GM18861 (cell line): ENCODE results near the gene SCAF1.

Source experiments
- ATAC-seq: cut with Tn5 transposase; IDR thresholded peaks from one replicate; pipeline ENCODE4 v1.9.1; 2021; ENCODE audit not compliant: unreplicated experiment

The SCAF1 gene

GRCh38 chr19:49645592-49645991 is 3.6 kb downstream of the SCAF1 start:
- ATAC-seq = no peak

DNA sequence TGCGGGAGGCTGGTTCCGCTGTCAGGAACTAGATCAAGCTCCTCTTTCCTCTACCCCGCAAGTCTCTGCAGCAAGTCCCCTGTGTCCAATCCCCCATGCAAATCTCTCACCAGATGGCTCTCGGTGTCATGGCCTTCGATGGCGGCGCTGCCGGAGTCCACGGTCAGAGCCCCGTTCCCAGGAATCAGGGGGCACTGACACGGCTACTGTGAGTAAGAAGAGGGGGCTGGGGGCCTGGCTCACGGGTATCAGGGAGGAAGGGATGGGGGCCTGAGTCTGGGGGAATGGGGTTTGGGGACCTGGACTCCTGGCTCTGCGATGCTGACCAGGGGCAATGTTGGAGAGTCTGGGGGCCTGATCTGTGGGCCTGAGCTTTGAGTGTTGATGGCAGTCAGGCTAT is 4.0 kb downstream of the SCAF1 start:
- ATAC-seq = no peak

- ATAC-seq = no peak
Measured at GRCh38 chr19:49646586-49646985, 4.6 kb downstream of the SCAF1 start.

DNA sequence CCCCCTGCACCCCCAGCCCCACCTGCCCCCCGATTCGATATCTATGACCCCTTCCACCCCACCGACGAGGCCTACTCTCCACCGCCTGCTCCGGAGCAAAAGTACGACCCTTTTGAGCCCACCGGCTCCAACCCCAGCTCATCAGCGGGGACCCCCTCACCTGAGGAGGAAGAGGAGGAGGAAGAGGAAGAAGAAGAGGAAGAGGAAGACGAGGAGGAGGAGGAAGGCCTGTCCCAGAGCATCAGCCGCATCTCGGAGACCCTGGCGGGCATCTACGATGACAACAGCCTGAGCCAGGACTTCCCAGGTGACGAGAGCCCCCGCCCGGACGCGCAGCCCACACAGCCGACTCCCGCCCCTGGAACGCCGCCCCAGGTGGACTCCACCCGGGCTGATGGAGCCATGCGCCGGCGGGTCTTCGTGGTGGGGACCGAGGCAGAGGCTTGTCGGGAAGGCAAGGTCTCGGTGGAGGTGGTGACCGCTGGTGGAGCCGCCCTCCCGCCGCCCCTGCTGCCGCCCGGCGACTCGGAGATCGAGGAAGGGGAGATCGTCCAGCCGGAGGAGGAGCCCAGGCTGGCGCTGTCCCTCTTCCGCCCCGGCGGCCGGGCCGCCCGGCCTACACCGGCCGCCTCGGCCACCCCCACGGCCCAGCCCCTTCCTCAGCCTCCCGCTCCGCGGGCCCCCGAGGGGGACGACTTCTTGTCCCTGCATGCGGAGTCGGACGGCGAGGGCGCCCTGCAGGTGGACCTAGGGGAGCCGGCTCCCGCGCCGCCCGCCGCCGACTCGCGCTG is 9.2 kb downstream of the SCAF1 start:
- no peak for ATAC-seq

DNA sequence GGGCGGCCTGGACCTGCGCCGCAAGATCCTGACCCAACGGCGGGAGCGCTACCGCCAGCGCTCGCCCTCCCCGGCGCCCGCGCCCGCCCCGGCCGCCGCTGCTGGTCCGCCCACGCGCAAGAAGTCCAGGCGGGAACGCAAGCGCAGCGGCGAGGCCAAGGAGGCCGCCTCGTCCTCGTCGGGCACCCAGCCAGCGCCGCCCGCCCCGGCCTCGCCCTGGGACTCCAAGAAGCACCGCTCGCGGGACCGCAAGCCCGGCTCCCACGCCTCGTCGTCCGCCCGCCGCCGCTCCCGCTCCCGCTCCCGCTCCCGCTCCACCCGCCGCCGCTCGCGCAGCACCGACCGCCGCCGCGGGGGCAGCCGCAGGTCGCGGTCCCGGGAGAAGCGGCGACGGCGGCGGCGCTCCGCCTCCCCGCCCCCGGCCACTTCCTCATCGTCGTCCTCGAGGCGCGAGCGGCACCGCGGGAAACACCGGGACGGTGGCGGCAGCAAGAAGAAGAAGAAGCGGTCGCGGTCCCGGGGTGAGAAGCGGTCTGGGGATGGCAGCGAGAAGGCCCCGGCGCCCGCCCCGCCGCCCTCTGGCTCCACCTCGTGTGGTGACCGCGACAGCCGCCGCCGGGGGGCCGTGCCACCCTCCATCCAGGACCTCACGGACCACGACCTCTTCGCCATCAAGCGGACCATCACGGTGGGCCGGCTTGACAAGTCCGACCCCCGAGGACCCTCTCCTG is 10.0 kb downstream of the SCAF1 start:
- ATAC-seq = no peak

DNA sequence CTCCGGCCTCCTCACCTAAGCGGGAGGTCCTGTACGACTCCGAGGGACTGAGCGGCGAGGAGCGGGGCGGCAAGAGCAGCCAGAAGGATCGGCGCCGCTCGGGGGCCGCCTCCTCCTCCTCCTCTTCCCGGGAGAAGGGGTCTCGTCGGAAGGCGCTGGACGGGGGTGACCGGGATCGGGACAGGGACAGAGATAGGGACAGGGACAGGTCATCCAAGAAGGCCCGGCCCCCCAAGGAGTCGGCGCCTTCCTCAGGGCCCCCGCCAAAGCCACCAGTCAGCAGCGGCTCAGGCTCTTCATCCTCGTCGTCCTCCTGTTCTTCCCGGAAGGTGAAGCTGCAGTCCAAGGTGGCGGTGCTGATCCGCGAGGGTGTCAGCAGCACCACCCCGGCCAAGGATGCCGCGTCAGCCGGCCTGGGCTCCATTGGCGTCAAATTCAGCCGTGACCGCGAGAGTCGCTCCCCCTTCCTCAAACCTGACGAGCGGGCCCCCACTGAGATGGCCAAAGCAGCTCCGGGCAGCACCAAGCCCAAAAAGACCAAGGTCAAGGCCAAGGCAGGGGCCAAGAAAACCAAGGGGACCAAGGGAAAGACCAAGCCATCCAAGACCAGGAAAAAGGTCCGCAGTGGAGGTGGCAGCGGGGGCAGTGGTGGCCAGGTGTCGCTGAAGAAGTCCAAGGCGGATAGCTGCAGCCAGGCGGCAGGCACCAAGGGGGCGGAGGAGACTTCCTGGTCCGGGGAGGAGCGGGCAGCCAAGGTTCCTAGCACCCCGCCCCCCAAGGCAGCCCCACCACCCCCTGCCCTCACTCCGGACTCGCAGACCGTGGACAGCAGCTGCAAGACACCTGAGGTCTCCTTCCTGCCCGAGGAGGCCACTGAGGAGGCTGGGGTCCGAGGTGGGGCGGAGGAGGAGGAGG is 10.8 kb downstream of the SCAF1 start:
- no peak for ATAC-seq

DNA sequence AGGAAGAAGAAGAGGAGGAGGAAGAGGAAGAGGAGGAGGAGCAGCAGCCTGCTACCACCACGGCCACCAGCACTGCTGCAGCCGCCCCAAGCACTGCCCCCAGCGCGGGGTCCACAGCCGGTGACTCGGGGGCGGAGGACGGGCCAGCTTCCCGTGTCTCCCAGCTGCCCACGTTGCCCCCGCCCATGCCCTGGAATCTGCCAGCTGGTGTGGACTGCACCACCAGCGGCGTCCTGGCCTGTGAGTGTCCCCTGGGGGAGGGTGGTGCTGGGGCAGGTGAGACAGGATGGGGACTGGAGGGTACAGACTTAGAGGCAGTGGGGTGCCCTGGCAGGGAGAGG is 11.4 kb downstream of the SCAF1 start:
- no peak for ATAC-seq

GRCh38 chr19:49654581-49654980 is 12.6 kb downstream of the SCAF1 start:
- no peak for ATAC-seq

DNA sequence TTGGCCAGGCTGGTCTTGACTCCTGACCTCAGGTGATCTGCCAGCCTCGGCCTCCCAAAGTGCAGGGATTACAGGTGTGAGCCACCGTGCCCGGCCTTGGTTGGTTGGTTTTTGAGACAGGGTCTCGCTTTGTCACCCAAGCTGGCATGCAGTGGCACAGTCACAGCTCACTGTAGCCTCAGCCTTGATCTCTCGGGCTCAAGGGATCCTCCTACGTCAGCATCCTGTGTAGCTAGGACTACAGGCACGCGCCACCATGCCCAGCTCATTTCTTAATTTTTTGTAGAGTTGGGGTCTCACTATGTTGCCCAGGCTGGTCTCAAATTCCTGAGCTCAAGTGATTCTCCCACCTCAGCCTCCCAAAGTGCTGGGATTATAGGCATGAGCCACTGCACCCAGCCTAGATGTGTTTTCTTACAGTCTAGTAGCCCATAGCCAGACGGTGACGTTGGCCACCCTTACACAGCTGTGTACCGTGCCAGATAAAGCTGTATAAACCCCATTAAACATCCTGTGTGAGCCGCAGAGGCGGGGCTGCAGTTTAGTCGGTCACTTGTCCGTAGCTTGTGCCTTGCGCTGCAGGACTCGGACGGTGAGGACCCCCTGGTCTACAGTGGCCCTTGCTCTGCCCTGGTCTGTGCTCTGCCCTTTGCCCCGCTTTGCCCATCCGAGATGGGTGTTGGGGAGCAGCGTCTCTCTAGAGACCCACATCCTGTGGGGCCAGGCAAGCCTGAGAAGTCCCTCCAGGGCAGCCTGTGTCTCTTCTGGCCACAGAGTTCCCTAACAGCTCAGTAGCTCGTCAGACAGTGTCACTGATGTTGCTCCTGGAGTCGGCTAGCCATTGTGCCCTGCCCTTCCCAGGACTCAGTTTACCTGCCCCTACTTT is 13.8 kb downstream of the SCAF1 start:
- ATAC-seq = no peak

DNA sequence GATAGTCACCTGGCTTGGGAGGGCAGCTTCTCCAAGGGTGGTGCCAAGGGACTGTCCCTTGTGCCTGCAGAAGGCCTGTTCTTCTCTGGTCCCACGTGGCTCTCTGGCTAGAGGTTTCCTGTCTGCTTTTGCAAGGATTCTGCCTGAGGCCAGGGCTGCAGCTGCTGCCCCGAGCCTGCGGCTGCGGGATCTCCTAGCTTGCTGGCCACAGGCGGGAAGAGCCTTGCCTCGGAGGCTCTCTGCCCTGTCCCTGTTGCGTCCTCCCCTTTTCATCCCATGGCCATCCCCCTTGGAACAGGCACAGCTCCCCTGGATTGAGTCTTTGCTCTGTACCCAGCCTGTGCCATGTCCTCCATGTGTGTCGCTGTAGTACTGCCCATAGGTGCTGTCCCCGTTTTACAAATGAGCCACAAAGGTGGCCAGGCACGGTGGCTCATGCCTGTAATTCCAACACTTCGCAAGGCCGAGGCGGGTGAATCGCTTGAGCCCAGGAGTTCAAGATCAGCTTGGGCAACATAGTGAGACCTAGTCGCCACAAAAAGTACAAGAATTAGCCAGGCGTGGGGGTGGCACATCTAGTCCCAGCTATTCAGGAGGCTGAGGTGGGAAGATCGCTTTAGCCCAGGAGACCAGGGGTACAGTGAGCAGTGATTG is 14.6 kb downstream of the SCAF1 start:
- ATAC-seq = no peak

- ATAC-seq = no peak
Measured at GRCh38 chr19:49657493-49658138, 15.6 kb downstream of the SCAF1 start.

DNA sequence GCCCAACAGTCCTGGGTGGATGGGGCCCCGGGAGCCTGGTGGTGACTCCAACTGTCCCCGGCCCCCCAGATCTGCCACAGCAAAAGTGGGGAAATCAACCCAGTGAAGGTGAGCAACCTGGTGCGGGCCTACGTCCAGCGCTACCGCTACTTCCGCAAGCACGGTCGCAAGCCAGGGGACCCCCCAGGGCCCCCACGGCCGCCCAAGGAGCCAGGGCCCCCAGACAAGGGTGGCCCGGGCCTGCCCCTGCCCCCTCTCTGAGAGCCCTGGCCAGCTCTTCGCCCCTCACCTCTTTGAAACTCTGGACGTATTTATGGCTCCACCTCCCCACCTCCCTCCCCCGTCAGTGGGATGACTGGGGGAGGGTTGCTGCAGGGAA is 16.1 kb downstream of the SCAF1 start:
- no peak for ATAC-seq

DNA sequence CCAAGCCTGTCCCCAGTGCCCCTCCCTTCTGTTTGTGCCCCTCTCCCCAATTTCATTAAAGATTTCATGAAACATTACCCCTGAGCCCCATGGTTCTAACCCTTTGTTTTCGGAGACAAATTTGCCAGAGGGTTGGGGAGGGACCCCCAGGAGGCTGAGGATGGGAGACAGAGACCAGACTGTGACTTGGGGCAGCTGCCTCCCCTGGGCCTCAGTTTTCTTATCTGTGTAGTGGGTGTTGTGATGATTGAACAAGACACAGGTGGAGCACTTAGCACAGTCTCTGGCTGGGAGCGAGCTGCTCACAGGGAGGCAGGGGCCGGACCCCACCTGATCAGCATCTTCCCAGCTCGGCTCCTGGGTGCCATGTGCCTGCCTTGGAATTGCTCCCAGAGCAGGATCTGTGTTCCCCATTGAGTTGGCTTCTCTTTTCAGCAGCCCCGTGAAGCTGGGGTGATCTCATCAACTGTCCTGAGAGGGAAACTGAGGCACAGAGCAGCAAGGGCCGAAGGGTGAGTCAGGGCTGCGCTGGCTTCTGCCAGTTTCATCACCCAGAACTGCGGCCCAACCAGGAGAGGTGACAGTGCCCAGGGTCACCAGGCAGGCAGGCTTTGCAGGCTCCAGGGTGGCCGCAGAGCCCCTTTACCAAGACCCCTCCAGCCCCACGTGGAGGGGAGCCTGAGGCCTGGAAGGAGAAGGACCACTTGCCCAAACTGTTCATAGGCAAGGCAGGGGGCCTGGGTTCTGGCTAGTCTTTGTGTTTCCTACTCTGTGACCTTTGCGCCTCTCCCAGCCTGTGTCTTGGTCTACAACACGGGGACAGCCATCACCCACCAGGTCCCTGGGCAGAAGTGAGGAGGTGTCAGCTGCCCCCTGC is 16.8 kb downstream of the SCAF1 start:
- ATAC-seq = no peak

DNA sequence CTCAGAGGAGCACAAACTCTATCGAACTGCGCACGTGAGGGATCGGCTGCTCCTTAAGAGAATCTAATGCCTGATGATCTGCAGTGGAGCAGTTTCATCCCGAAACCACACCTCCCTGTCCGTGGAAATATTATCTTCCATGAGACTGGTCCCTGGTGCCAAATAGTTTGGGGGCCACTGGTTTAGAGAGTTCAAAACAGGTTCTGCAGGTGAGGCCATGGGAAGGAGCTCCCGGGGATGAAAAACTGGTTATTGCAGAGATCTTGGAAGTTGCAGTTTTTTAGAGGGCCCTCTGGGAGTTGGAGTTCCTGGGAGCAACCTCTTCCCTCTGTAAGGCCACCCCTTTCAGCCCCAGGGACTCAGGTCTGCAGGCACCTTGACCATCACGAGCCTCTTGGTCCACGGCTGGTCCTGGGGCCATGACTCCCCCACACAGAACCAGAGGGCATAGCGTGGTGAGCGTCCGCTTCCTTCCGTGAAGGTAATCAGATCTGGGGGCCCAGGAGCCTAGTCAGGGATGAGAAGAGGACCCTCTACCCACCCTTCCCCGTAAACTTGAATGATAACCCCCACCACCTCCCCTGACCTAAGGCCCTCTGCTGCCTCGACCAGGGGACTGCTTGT is 18.4 kb downstream of the SCAF1 start:
- no peak for ATAC-seq

- ATAC-seq = no peak
Measured at GRCh38 chr19:49662011-49662410, 20.0 kb downstream of the SCAF1 start.

GRCh38 chr19:49663224-49663623 is 21.2 kb downstream of the SCAF1 start:
- ATAC-seq = no peak

DNA sequence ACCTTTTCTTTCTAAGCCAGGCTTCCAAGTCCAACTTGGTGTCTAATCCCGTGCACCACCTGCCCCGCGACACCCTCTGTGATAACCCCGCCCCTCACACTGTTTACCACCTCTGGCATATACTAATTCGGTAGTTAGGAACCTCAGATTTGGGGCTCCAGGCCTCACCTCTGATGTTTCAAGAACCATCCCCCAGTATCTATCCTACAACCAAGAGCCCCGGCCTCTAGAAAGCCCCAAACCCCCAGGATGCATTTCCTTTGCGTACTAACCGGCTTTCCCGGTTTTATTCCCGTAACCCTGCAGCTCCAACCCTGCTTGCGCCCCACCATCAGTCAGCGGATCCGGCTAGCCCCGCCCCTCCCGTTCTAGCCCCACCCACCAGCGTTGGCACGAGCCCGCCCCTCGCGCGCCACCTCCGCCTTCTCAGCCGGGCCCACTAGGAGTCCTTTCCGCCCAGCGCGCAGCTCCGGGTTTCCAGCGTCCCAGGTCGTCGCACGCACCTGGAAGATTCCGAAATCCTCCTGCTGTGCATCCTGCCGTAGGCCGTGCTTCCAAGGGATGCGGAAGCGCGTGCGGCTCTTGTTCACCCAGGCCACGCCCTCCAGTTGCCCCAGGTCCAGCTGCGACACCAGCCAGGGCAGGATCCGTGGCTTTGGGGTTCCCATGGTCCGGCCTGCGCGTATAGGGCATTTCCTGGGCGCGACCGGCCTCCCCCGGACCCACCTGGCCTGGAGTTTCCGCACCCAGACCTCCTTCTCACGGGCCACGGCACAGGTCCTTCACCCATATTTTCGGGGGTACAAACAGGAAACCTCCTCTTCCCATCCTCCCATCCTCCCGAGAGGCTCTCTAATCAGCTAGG is 22.4 kb downstream of the SCAF1 start:
- ATAC-seq = no peak

DNA sequence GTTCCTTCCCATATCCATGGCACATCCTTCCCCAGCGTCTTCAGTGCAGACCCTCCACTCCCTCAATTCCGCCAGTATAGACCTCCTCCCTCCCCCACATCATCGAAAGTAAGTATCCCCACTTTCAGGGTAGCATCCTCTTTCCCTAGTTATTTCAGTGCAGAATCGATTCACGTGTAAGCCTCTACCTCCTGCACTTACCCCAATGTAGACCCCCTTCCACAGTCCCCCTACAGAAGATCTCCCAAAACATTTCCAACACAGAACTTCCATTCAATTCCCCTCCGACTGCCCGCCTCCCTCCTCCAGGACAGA is 23.0 kb downstream of the SCAF1 start:
- ATAC-seq = no peak
